GM23338 (cell line): ENCODE measurements around the gene EGLN2.

Experiments
- EZH2 ChIP-seq: fragments of 200-600 bp; sonication (generic); IDR thresholded peaks from one replicate; pipeline ENCODE4 v1.8.0; 2017; ENCODE audit warnings: antibody characterized with exemption, mild to moderate bottlenecking, low read depth; ENCODE audit not compliant: unreplicated experiment
- EZH2phosphoT487 ChIP-seq: fragments of 200-600 bp; sonication (generic); IDR thresholded peaks from one replicate; pipeline ENCODE4 v1.8.1; 2018; ENCODE audit warnings: antibody characterized with exemption; ENCODE audit not compliant: unreplicated experiment
- JUNB ChIP-seq: IDR thresholded peaks from one replicate; pipeline ENCODE4 v1.6.1; 2016; ENCODE audit warnings: antibody characterized with exemption; ENCODE audit not compliant: unreplicated experiment
- TF ChIP-seq, protein P1 (sequence below), 2 experiments: fragments of 200-600 bp in 1 of 2; sonication (generic) in 1 of 2; conservative IDR thresholded peaks; 2 replicates each; pipeline versions ENCODE4 v1.5.1 to v1.6.1; 2016 to 2017; ENCODE audit warnings: antibody characterized with exemption in 2 of 2, low read depth in 2 of 2, mild to moderate bottlenecking in 2 of 2, moderate library complexity in 1 of 2
- TF ChIP-seq, protein P2 (sequence below): IDR thresholded peaks from one replicate; pipeline ENCODE4 v1.6.1; 2018; ENCODE audit warnings: antibody characterized with exemption; ENCODE audit not compliant: unreplicated experiment

DNA sequence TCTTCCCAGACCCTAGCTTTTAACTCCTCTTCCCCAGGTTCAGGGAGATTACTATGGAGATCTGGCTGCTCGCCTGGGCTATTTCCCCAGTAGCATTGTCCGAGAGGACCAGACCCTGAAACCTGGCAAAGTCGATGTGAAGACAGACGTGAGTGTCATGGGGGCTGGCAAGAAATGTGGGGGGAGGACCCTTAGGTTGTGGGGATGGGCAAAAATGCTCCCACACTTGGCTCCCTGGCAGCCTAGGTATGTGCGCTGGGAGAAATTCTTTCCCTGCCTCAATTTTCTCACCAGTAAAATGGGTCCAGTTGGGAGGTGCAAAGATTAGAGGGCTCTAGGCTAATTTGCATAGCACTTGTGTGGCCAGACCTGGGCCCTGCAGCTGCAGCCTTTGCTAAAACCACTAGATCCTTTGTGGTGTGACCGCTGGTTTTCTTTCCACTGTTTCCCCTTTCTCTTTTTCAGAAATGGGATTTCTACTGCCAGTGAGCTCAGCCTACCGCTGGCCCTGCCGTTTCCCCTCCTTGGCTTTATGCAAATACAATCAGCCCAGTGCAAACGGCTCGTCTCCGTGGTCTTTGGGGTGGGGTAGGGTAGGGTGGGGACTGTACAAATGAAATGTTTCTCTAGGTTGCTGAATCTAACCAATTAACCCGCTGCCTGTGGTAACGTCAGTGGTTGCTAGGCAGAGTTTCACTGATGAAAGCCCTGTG lies 21.9 kb upstream of the EGLN2 start:
- no peak for TF ChIP-seq EZH2phosphoT487
- TF ChIP-seq, protein P1, sequence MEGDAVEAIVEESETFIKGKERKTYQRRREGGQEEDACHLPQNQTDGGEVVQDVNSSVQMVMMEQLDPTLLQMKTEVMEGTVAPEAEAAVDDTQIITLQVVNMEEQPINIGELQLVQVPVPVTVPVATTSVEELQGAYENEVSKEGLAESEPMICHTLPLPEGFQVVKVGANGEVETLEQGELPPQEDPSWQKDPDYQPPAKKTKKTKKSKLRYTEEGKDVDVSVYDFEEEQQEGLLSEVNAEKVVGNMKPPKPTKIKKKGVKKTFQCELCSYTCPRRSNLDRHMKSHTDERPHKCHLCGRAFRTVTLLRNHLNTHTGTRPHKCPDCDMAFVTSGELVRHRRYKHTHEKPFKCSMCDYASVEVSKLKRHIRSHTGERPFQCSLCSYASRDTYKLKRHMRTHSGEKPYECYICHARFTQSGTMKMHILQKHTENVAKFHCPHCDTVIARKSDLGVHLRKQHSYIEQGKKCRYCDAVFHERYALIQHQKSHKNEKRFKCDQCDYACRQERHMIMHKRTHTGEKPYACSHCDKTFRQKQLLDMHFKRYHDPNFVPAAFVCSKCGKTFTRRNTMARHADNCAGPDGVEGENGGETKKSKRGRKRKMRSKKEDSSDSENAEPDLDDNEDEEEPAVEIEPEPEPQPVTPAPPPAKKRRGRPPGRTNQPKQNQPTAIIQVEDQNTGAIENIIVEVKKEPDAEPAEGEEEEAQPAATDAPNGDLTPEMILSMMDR (conservative IDR thresholded peaks at IDR 0.05; ENCODE audit: low read depth in 2 of 2), result no peak
- TF ChIP-seq, protein P2, sequence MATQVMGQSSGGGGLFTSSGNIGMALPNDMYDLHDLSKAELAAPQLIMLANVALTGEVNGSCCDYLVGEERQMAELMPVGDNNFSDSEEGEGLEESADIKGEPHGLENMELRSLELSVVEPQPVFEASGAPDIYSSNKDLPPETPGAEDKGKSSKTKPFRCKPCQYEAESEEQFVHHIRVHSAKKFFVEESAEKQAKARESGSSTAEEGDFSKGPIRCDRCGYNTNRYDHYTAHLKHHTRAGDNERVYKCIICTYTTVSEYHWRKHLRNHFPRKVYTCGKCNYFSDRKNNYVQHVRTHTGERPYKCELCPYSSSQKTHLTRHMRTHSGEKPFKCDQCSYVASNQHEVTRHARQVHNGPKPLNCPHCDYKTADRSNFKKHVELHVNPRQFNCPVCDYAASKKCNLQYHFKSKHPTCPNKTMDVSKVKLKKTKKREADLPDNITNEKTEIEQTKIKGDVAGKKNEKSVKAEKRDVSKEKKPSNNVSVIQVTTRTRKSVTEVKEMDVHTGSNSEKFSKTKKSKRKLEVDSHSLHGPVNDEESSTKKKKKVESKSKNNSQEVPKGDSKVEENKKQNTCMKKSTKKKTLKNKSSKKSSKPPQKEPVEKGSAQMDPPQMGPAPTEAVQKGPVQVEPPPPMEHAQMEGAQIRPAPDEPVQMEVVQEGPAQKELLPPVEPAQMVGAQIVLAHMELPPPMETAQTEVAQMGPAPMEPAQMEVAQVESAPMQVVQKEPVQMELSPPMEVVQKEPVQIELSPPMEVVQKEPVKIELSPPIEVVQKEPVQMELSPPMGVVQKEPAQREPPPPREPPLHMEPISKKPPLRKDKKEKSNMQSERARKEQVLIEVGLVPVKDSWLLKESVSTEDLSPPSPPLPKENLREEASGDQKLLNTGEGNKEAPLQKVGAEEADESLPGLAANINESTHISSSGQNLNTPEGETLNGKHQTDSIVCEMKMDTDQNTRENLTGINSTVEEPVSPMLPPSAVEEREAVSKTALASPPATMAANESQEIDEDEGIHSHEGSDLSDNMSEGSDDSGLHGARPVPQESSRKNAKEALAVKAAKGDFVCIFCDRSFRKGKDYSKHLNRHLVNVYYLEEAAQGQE, result no peak
- TF ChIP-seq EZH2, result no peak
- TF ChIP-seq JUNB, result no peak
